DOHH2 (cell line): Measurements from ENCODE around the gene KCNH1.

Experiments
- CTCF ChIP-seq: fragments of 200-600 bp; sonication (generic); IDR thresholded peaks from one replicate; pipeline ENCODE4 v1.5.1; 2014; ENCODE audit warnings: antibody characterized with exemption, mild to moderate bottlenecking, low read depth, low read length; ENCODE audit not compliant: poor library complexity, severe bottlenecking
- EZH2phosphoT487 ChIP-seq: fragments of 200-600 bp; sonication (generic); IDR thresholded peaks from 2 replicates; pipeline ENCODE4 v1.6.1; 2017; ENCODE audit warnings: borderline replicate concordance, mild to moderate bottlenecking, antibody characterized with exemption, low read length, moderate library complexity, mixed read lengths

GRCh38 chr1:210850556-210850955 lies 283.4 kb downstream of the KCNH1 start:
- TF ChIP-seq CTCF = no peak
- no peak for TF ChIP-seq EZH2phosphoT487
